KBM-7 (cell line): ENCODE data around the gene THUMPD1.
"Not testable (repeated sequence)": the region's sequence is repeated elsewhere in the genome, so short reads cannot be mapped to it uniquely, and the experiment has no call there.

Source experiments
- DNase-seq: peaks from one replicate; pipeline ENCODE4 v3.0.0-alpha.2; 2015
- in situ Hi-C: fragments of 300-500 bp; cut with MboI; formaldehyde crosslinking; loops from 2 replicates; pipeline ENCODE4 v1.14.3; 2020; ENCODE audit warnings: low sequenced_read_pairs, low pct_unique_long_range_greater_than_20kb, mixed read lengths

THUMPD1 gene

GRCh38 chr16:20707461-20707860 is 34.2 kb downstream of the THUMPD1 start:
- no peak for DNase-seq
- in situ Hi-C loops, result no loop called here

DNA sequence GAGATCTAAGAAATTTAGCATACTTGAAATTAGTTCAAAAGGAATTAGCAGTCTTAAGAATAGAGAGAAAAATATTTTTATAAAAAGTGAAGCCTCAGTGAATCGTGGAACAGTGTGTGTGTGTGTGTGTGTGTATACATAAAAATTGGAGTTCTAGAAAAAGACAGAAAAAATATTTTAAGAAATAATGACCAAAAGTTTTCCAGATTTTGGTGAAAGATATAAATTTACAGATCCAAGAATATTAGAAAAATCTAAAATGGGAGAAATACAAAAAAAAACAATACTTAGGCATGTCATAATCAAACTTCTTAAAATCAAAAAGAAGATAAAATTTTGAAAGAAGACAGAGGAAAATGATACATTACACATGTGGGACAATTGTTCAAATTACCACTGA is 35.6 kb downstream of the THUMPD1 start:
- in situ Hi-C loops, DNase-seq: not testable (repeated sequence)

- in situ Hi-C loops, result no loop called here
These were observed 37.3 kb downstream of the THUMPD1 start for GRCh38 chr16:20704281-20704680.

GRCh38 chr16:20701692-20702091 is 39.9 kb downstream of the THUMPD1 start:
- in situ Hi-C loops, result not testable (repeated sequence)

More at GRCh38 chr16:20704281-20704680, 37.3 kb downstream of the THUMPD1 start:
- DNase-seq, result no peak

DNA sequence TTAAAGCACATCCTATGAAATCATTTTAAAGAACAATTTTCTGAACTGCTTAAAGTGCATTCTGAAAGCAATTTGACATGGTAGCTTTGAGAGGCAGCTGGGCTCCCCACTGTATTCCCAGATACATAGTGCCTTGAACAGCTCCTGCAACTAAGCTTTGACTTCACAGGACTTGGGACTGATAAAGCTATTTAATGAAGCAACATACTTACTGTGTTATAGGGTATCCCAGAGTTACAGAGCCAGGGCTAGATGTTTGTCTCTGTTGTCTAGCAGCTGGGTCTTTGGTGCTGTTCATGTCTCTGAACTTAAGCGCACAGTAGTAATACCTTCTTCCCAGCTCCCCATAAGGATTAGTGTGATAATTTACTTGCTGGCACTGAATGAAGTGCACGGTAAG is 45.0 kb downstream of the THUMPD1 start:
- in situ Hi-C loops, result no loop called here
- no peak for DNase-seq

More at GRCh38 chr16:20701692-20702091, 39.9 kb downstream of the THUMPD1 start:
- not testable (repeated sequence) for DNase-seq

GRCh38 chr16:20695024-20695423 is 46.6 kb downstream of the THUMPD1 start:
- DNase-seq, result no peak
- in situ Hi-C loops, result no loop called here

DNA sequence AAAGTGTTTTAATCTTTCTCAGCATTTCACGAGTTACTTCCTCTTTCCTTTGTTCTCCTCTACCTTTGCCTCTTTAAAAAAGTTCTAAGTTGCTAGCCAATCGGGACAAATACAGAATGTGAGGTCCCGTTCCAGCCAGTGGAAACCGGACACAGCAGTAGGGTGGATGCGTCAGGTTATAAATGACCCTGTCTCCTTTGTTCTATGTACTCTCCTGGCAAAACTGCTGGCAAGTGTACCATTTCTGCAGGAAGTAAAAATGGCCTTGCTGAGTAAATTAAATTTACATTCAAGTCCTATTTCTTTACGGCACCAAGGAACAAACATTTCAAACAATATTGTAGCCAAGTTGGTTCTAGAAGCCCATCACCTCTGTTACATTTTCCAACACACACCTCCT is 47.5 kb downstream of the THUMPD1 start:
- DNase-seq, result peak; percentile 46
- in situ Hi-C loops, result not testable (repeated sequence)

DNA sequence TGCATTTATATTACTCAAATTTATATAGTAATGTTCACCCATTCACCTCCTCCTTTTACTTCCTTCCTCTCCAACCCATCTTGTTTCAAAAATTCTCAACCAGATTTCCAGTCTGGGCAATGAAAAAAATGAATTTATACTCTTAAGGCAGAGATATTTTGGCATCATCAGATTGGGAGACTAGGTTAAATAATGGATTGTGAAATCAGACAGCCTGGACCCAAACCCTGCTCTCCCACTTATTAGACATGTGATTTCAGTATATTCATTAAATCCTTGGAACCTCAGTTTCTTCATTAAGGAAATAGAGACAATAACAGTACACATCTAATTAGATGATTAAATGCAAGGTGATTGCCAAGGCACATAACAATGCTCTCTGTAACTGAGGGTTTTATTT is 52.0 kb downstream of the THUMPD1 start:
- in situ Hi-C loops, result no loop called here
- no peak for DNase-seq

DNA sequence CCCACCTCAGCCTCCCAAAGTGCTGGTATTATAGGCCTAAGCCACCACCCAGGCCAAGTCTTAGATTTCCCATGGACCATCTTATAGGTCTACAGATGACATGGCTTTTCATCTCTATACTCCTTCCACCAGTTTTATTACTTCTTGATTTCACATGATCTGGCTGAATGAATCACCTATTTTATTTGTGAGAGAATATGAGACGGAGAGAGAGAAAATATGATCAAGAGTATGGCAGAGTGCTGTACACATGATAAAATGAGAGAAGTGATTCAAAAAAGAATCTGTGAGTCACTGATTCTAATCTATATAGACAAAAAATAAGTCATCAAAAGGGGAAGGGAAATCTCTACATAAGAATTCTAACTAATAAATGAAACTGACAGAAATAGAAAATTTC is 57.8 kb downstream of the THUMPD1 start:
- no peak for DNase-seq
- in situ Hi-C loops, result no loop called here
